ENCODE data around the gene MAN2B2.

Gene MAN2B2

GRCh38 chr4:6619116-6619465, 44.1 kb downstream of the MAN2B2 start:
- no peak for DNase-seq (ENCODE audit: extremely low spot score)
- ChIA-PET CTCF (no interaction called here), POLR2A (interaction anchor here (1.2 kb wide), 1 partner anchor 21 kb away, joined by 6 read pairs; the partner anchor contains the start of gene MRFAP1)
- TF ChIP-seq TARDBP (IDR thresholded peaks at IDR 0.05), result no peak

- ChIA-PET POLR2A (interaction anchor here (1.2 kb wide), 1 partner anchor 21 kb away, joined by 6 read pairs; the partner anchor contains the start of gene MRFAP1), CTCF (no interaction called here)
- TF ChIP-seq ARNT (IDR thresholded peaks at IDR 0.05) (no peak), NFRKB (IDR thresholded peaks at IDR 0.05) (no peak), BHLHE40 (IDR thresholded peaks at IDR 0.05; ENCODE audit: borderline replicate concordance) (no peak), ZNF384 (IDR thresholded peaks at IDR 0.05) (no peak), SUZ12 (IDR thresholded peaks at IDR 0.05) (no peak), FOXA1 (IDR thresholded peaks at IDR 0.05) (no peak), L3MBTL2 (conservative IDR thresholded peaks at IDR 0.05) (no peak), ELF4 (IDR thresholded peaks at IDR 0.05) (no peak), CTBP1 (IDR thresholded peaks at IDR 0.05; ENCODE audit: borderline replicate concordance) (no peak), SP1 (IDR thresholded peaks at IDR 0.05) (no peak), TARDBP (IDR thresholded peaks at IDR 0.05) (no peak)
- TF ChIP-seq, protein P1, sequence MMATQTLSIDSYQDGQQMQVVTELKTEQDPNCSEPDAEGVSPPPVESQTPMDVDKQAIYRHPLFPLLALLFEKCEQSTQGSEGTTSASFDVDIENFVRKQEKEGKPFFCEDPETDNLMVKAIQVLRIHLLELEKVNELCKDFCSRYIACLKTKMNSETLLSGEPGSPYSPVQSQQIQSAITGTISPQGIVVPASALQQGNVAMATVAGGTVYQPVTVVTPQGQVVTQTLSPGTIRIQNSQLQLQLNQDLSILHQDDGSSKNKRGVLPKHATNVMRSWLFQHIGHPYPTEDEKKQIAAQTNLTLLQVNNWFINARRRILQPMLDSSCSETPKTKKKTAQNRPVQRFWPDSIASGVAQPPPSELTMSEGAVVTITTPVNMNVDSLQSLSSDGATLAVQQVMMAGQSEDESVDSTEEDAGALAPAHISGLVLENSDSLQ (IDR thresholded peaks at IDR 0.05), result no peak
- no peak for DNase-seq (ENCODE audit: extremely low spot score)
Measured at GRCh38 chr4:6619466-6620255, 44.7 kb downstream of the MAN2B2 start.

DNA sequence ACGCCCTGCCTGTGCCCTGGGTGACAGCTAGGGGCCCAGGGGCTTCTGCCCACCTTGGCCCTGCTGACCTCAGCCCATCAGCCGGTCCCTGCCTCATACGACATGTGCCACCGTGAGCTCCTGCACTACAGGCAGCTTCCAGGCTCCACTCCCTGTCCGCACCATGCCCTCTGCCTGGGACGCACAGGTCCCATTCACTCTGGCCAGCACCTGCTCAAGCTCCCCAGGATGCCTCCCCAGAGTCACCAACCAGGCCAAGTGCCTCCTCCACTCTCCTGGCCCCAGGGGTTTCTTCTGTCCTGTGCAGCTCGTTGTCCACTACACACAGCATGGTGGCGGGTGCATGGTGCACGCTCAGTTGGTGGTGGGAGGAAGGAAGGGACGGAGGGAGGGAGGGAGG, 45.3 kb downstream of the MAN2B2 start:
- ChIA-PET POLR2A (interaction anchor here (1.2 kb wide), 1 partner anchor 20 kb away, joined by 6 read pairs; the partner anchor contains the start of gene MRFAP1), CTCF (no interaction called here)
- TF ChIP-seq FOXA1 (IDR thresholded peaks at IDR 0.05) (no peak), HDGF (IDR thresholded peaks at IDR 0.05; ENCODE audit: borderline replicate concordance) (no peak), CTBP1 (IDR thresholded peaks at IDR 0.05; ENCODE audit: borderline replicate concordance) (no peak), ZNF384 (IDR thresholded peaks at IDR 0.05) (no peak), BHLHE40 (IDR thresholded peaks at IDR 0.05; ENCODE audit: borderline replicate concordance) (no peak), LEF1 (IDR thresholded peaks at IDR 0.05; ENCODE audit: borderline replicate concordance) (no peak), FOXM1 (IDR thresholded peaks at IDR 0.05; ENCODE audit: borderline replicate concordance) (no peak), SUZ12 (IDR thresholded peaks at IDR 0.05) (no peak), NFRKB (IDR thresholded peaks at IDR 0.05) (no peak), TARDBP (IDR thresholded peaks at IDR 0.05) (no peak)
- TF ChIP-seq, protein P1 (IDR thresholded peaks at IDR 0.05), result no peak
- no peak for DNase-seq (ENCODE audit: extremely low spot score)

DNA sequence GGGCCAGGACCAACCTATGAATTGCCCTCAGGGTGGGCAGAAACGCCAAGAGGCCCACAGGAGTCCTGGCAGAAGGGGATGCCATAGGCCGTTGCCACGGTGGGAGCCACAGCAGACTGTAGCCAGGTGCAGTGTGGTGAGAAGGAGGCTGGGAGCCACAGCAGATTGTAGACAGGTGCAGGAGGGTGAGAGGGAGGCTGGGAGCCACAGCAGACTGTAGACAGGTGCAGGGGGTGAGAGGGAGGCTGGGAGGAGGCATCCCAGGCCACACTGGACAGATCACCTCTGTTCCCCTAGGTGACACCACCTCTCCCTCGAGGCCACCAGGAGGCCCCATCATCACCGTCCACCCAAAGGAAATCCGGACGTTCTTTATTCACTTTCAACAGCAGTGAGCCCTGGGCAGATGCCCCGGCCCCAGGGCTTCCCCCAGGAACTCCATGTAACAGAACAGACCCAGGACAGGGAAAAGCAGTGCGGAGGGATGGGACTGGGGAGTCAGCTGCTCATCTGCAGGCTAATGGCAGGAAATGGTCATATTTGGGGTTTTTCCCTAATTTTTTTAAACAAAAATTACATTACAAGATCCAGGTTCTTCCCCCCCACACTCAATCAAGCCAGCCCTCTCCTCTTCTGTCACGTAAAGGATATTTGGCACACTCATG, 46.0 kb downstream of the MAN2B2 start:
- no peak for DNase-seq (ENCODE audit: extremely low spot score)
- POLR2A ChIA-PET, result no interaction called here
- CTCF ChIA-PET, result no interaction called here
- TF ChIP-seq BHLHE40 (IDR thresholded peaks at IDR 0.05; ENCODE audit: borderline replicate concordance) (no peak), CTBP1 (IDR thresholded peaks at IDR 0.05; ENCODE audit: borderline replicate concordance) (no peak), ZNF384 (IDR thresholded peaks at IDR 0.05) (no peak), HDGF (IDR thresholded peaks at IDR 0.05; ENCODE audit: borderline replicate concordance) (no peak), L3MBTL2 (conservative IDR thresholded peaks at IDR 0.05) (no peak), LEF1 (IDR thresholded peaks at IDR 0.05; ENCODE audit: borderline replicate concordance) (no peak), FOXM1 (IDR thresholded peaks at IDR 0.05; ENCODE audit: borderline replicate concordance) (no peak), FOXK2 (IDR thresholded peaks at IDR 0.05) (no peak), ARNT (IDR thresholded peaks at IDR 0.05) (no peak), ELF4 (IDR thresholded peaks at IDR 0.05) (no peak), SUZ12 (IDR thresholded peaks at IDR 0.05) (no peak), NFRKB (IDR thresholded peaks at IDR 0.05) (no peak), FOXA1 (IDR thresholded peaks at IDR 0.05) (no peak), TARDBP (IDR thresholded peaks at IDR 0.05) (no peak), SP1 (IDR thresholded peaks at IDR 0.05) (no peak)
- TF ChIP-seq, protein P1 (IDR thresholded peaks at IDR 0.05), result no peak

- TF ChIP-seq SUZ12 (IDR thresholded peaks at IDR 0.05) (no peak), FOXA1 (IDR thresholded peaks at IDR 0.05) (no peak), BHLHE40 (IDR thresholded peaks at IDR 0.05; ENCODE audit: borderline replicate concordance) (no peak), ZNF384 (IDR thresholded peaks at IDR 0.05) (no peak), ELF4 (IDR thresholded peaks at IDR 0.05) (no peak), FOXM1 (IDR thresholded peaks at IDR 0.05; ENCODE audit: borderline replicate concordance) (no peak)
- POLR2A ChIA-PET, result no interaction called here
- CTCF ChIA-PET, result no interaction called here
- no peak for DNase-seq (ENCODE audit: extremely low spot score)
Measured at GRCh38 chr4:6621556-6621927, 46.6 kb downstream of the MAN2B2 start.

- CTCF ChIA-PET, result no interaction called here
- DNase-seq (ENCODE audit: extremely low spot score), result no peak
- POLR2A ChIA-PET, result interaction anchor here (1.1 kb wide), 1 partner anchor 48 kb away, joined by 3 read pairs; the partner anchor contains the start of gene MAN2B2
- TF ChIP-seq ZNF384 (IDR thresholded peaks at IDR 0.05), result no peak
- TF ChIP-seq NFRKB (IDR thresholded peaks at IDR 0.05), result no peak
- no peak for TF ChIP-seq SP1 (IDR thresholded peaks at IDR 0.05)
- no peak for TF ChIP-seq ARNT (IDR thresholded peaks at IDR 0.05)
Measured at GRCh38 chr4:6622744-6623143, 47.8 kb downstream of the MAN2B2 start.
